Measurements from ENCODE around the gene LMO2.
A peak's percentile ranks its signal among the peaks of the same experiment; 100 is the strongest.

Gene LMO2

DNA sequence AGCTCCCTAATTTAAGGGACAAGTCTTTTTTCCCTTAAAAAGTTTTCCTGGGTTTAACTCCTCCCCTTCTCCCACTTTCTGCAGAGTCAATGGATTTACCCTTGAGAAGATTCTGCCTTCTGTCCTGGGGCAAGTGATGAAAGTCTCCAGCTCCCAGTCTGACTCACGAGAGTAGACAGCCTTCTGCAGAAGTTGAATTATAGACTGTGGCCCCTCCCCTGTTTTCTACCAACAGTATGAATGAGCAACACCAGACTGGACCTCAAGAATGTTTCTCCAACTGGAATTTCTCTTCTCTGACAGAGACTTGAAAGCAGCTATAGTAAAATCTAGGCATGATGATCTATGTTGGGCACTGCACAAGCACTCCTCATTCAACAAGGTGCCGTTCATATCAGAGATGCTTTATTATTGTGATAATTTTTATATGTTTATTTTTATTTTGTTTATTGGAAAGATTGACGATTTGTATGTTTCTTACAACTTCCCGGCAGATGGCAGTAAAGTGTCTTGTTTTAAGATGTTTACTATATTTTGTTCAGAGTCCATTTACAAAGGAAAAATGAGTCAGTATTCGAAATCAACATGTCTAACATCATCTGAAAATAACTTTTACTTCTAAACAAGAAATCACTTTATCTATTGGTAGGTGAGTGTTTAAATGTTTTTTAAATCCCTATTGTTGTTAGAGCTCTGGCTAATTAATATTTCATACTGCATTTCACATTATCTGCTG lies 56.6 kb downstream of the LMO2 start:
- no peaks in the 10 kb centered on the region for H3K4me1 ChIP-seq (ENCODE audit: low read length)
- peak; percentile 52 for DNase-seq
- H4K20me1 ChIP-seq (ENCODE audit: insufficient read depth, low read length), result no peaks in the 10 kb centered on the region
- no peak for TF ChIP-seq EZH2phosphoT487 (IDR thresholded peaks at IDR 0.05; ENCODE audit: low read length)
- TF ChIP-seq, protein P1, sequence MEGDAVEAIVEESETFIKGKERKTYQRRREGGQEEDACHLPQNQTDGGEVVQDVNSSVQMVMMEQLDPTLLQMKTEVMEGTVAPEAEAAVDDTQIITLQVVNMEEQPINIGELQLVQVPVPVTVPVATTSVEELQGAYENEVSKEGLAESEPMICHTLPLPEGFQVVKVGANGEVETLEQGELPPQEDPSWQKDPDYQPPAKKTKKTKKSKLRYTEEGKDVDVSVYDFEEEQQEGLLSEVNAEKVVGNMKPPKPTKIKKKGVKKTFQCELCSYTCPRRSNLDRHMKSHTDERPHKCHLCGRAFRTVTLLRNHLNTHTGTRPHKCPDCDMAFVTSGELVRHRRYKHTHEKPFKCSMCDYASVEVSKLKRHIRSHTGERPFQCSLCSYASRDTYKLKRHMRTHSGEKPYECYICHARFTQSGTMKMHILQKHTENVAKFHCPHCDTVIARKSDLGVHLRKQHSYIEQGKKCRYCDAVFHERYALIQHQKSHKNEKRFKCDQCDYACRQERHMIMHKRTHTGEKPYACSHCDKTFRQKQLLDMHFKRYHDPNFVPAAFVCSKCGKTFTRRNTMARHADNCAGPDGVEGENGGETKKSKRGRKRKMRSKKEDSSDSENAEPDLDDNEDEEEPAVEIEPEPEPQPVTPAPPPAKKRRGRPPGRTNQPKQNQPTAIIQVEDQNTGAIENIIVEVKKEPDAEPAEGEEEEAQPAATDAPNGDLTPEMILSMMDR (IDR thresholded peaks at IDR 0.05; ENCODE audit: low read length), result peak; percentile 19; the same call in 1 of the 2 replicates
- H3K27me3 ChIP-seq (replicated peaks; ENCODE audit: insufficient read depth, low read length), result peaks cover 13% of the 10 kb centered on the region; the same call in 1 of the 2 replicates
- H3K9me2 ChIP-seq (replicated peaks; ENCODE audit: insufficient read depth, low read length), result no peaks in the 10 kb centered on the region
- H3K4me3 ChIP-seq (ENCODE audit: low read length), result no peak overlapping the region
- no peaks in the 10 kb centered on the region for H3K9me3 ChIP-seq (replicated peaks; ENCODE audit: insufficient read depth, low read length)
- no peaks in the 10 kb centered on the region for H3K36me3 ChIP-seq (replicated peaks; ENCODE audit: insufficient read depth, low read length)
- no peak overlapping the region for H3K9ac ChIP-seq (ENCODE audit: low read length)
- H3K4me2 ChIP-seq (ENCODE audit: low read depth, low read length), result no peak overlapping the region
- H3F3A ChIP-seq (ENCODE audit: insufficient read depth, low read length), result no peaks in the 10 kb centered on the region
- no peaks in the 10 kb centered on the region for H3K79me2 ChIP-seq (ENCODE audit: low read length)
- H2AFZ ChIP-seq (ENCODE audit: low read length), result no peak overlapping the region
- no peak overlapping the region for H3K27ac ChIP-seq (ENCODE audit: low read length)

DNA sequence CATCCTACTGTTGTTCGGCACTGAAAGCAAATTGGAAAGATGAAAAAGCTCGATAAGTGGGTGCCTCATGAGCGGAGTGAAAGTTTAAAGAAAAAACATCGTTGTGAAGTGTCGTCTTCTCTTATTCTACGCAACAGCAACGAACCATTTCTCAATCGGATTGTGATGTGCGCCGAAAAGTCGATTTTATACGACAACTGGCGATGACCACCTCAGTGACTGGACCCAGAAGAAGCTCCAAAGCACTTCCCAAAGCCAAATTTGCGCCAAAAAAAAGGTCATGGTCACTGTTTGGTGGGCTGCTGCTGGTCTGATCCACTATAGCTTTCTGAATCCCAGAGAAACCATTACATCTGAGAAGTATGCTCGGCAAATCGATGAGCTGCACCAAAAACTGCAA lies 59.2 kb downstream of the LMO2 start:
- H3K9me3 ChIP-seq (replicated peaks; ENCODE audit: insufficient read depth, low read length), result no peaks in the 10 kb centered on the region
- H3K27me3 ChIP-seq (replicated peaks; ENCODE audit: insufficient read depth, low read length), result peaks cover 20% of the 10 kb centered on the region
- no peak for DNase-seq
- no peaks in the 10 kb centered on the region for H3K9me2 ChIP-seq (replicated peaks; ENCODE audit: insufficient read depth, low read length)
- no peaks in the 10 kb centered on the region for H3K36me3 ChIP-seq (replicated peaks; ENCODE audit: insufficient read depth, low read length)
- H3F3A ChIP-seq (ENCODE audit: insufficient read depth, low read length), result no peaks in the 10 kb centered on the region
- H3K4me2 ChIP-seq (ENCODE audit: low read depth, low read length), result no peak overlapping the region
- H4K20me1 ChIP-seq (ENCODE audit: insufficient read depth, low read length), result no peaks in the 10 kb centered on the region
- H2AFZ ChIP-seq (ENCODE audit: low read length), result no peak overlapping the region
- no peak for TF ChIP-seq EZH2phosphoT487 (IDR thresholded peaks at IDR 0.05; ENCODE audit: low read length)
- TF ChIP-seq, protein P1 (IDR thresholded peaks at IDR 0.05; ENCODE audit: low read length), result no peak
- no peak for TF ChIP-seq EZH2 (optimal IDR thresholded peaks at IDR 0.05; ENCODE audit: low read depth, low read length)
- no peak overlapping the region for H3K27ac ChIP-seq (ENCODE audit: low read length)
- H3K79me2 ChIP-seq (ENCODE audit: low read length), result no peaks in the 10 kb centered on the region
- H3K4me3 ChIP-seq (ENCODE audit: low read length), result no peak overlapping the region
- H3K9ac ChIP-seq (ENCODE audit: low read length), result no peak overlapping the region
- H3K4me1 ChIP-seq (ENCODE audit: low read length), result no peaks in the 10 kb centered on the region

GRCh38 chr11:33830903-33831648 lies 60.8 kb downstream of the LMO2 start:
- Histone ChIP-seq H3K27me3 (replicated peaks; ENCODE audit: insufficient read depth, low read length) (peaks cover 20% of the 10 kb centered on the region), H3K9me3 (replicated peaks; ENCODE audit: insufficient read depth, low read length) (no peaks in the 10 kb centered on the region), H3K4me1 (ENCODE audit: low read length) (no peaks in the 10 kb centered on the region), H3K36me3 (replicated peaks; ENCODE audit: insufficient read depth, low read length) (no peaks in the 10 kb centered on the region), H3K27ac (ENCODE audit: low read length) (no peak overlapping the region), H3K79me2 (ENCODE audit: low read length) (no peaks in the 10 kb centered on the region), H3F3A (ENCODE audit: insufficient read depth, low read length) (no peaks in the 10 kb centered on the region), H2AFZ (ENCODE audit: low read length) (no peak overlapping the region), H4K20me1 (ENCODE audit: insufficient read depth, low read length) (no peaks in the 10 kb centered on the region), H3K4me2 (ENCODE audit: low read depth, low read length) (no peak overlapping the region), H3K9ac (ENCODE audit: low read length) (no peak overlapping the region), H3K9me2 (replicated peaks; ENCODE audit: insufficient read depth, low read length) (no peaks in the 10 kb centered on the region), H3K4me3 (ENCODE audit: low read length) (no peak overlapping the region)
- TF ChIP-seq EZH2 (optimal IDR thresholded peaks at IDR 0.05; ENCODE audit: low read depth, low read length) (no peak), EZH2phosphoT487 (IDR thresholded peaks at IDR 0.05; ENCODE audit: low read length) (no peak)
- TF ChIP-seq, protein P1 (IDR thresholded peaks at IDR 0.05; ENCODE audit: low read length), result no peak
- no peak for DNase-seq

All from MM.1S (cell line).